Thyroid gland (tissue), 4 donors: ENCODE results near the gene PLET1.

Source experiments
- POLR2A ChIP-seq, 2 donors: fragments of 450-650 bp; IDR thresholded peaks; one replicate each; pipeline ENCODE4 v1.6.1; 2017; ENCODE audit warnings: antibody characterized with exemption in 2 of 2, mild to moderate bottlenecking in 2 of 2, moderate library complexity in 1 of 2
- TF ChIP-seq, protein P1 (sequence below), 6 experiments: fragments of 200-600 bp in 3 of 6; fragments of 450-650 bp in 3 of 6; sonication (generic) in 3 of 6; IDR thresholded peaks; one replicate each; pipeline ENCODE4 v1.5.1; 2016 to 2019; ENCODE audit warnings: antibody characterized with exemption in 6 of 6, mild to moderate bottlenecking in 2 of 6, inconsistent platforms in 1 of 6, moderate library complexity in 1 of 6

GRCh38 chr11:112280268-112281126 lies 19.8 kb upstream of the PLET1 start:
- TF ChIP-seq, protein P1, sequence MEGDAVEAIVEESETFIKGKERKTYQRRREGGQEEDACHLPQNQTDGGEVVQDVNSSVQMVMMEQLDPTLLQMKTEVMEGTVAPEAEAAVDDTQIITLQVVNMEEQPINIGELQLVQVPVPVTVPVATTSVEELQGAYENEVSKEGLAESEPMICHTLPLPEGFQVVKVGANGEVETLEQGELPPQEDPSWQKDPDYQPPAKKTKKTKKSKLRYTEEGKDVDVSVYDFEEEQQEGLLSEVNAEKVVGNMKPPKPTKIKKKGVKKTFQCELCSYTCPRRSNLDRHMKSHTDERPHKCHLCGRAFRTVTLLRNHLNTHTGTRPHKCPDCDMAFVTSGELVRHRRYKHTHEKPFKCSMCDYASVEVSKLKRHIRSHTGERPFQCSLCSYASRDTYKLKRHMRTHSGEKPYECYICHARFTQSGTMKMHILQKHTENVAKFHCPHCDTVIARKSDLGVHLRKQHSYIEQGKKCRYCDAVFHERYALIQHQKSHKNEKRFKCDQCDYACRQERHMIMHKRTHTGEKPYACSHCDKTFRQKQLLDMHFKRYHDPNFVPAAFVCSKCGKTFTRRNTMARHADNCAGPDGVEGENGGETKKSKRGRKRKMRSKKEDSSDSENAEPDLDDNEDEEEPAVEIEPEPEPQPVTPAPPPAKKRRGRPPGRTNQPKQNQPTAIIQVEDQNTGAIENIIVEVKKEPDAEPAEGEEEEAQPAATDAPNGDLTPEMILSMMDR (IDR thresholded peaks at IDR 0.05): peak; percentile 34 to 82 (median 60)
- TF ChIP-seq POLR2A (IDR thresholded peaks at IDR 0.05): no peak
